MM.1S (cell line): ENCODE results near the gene TRIM36.

ENCODE experiments used
- DNase-seq: peaks from one replicate; pipeline ENCODE4 v3.0.0-alpha.2; 2015
- H2AFZ ChIP-seq: fragments of 300-600 bp; sonication (generic); 2 replicates; pipeline ENCODE4 v1.6.0; 2016; ENCODE audit warnings: antibody characterized with exemption, low read length
- H3F3A ChIP-seq: fragments of 300-600 bp; sonication (generic); 2 replicates; pipeline ENCODE4 v1.6.1; 2016; ENCODE audit warnings: mild to moderate bottlenecking, antibody characterized with exemption, low read length, moderate library complexity, mixed read lengths; ENCODE audit not compliant: insufficient read depth
- H3K27ac ChIP-seq: fragments of 300-600 bp; sonication (generic); 2 replicates; pipeline ENCODE4 v1.5.1; 2016; ENCODE audit warnings: mild to moderate bottlenecking, low read length
- H3K27me3 ChIP-seq: fragments of 300-600 bp; sonication (generic); replicated peaks from 2 replicates; pipeline ENCODE4 v1.6.0; 2016; ENCODE audit warnings: low read length; ENCODE audit not compliant: insufficient read depth
- H3K36me3 ChIP-seq: fragments of 300-600 bp; sonication (generic); replicated peaks from 2 replicates; pipeline ENCODE4 v1.6.1; 2016; ENCODE audit warnings: mild to moderate bottlenecking, low read length, mixed read lengths; ENCODE audit not compliant: insufficient read depth
- H3K4me1 ChIP-seq: fragments of 300-600 bp; sonication (generic); 2 replicates; pipeline ENCODE4 v1.6.1; 2016; ENCODE audit warnings: low read length, mixed read lengths
- H3K4me2 ChIP-seq: fragments of 300-600 bp; sonication (generic); 2 replicates; pipeline ENCODE4 v1.6.0; 2016; ENCODE audit warnings: low read depth, low read length
- H3K4me3 ChIP-seq: fragments of 300-600 bp; sonication (generic); 2 replicates; pipeline ENCODE4 v1.5.1; 2016; ENCODE audit warnings: low read length, mixed read lengths
- H3K79me2 ChIP-seq: fragments of 300-600 bp; sonication (generic); 2 replicates; pipeline ENCODE4 v1.6.1; 2016; ENCODE audit warnings: mixed run types, low read length, mixed read lengths
- H3K9ac ChIP-seq: fragments of 300-600 bp; sonication (generic); 2 replicates; pipeline ENCODE4 v1.6.1; 2016; ENCODE audit warnings: low read length, mixed read lengths
- H3K9me2 ChIP-seq: fragments of 300-600 bp; sonication (generic); replicated peaks from 2 replicates; pipeline ENCODE4 v1.6.1; 2016; ENCODE audit warnings: mild to moderate bottlenecking, low read length, mixed read lengths; ENCODE audit not compliant: insufficient read depth
- H3K9me3 ChIP-seq: fragments of 300-600 bp; sonication (generic); replicated peaks from 2 replicates; pipeline ENCODE4 v1.6.1; 2016; ENCODE audit warnings: mild to moderate bottlenecking, low read length, mixed read lengths; ENCODE audit not compliant: insufficient read depth
- H4K20me1 ChIP-seq: fragments of 300-600 bp; sonication (generic); 2 replicates; pipeline ENCODE4 v1.6.1; 2016; ENCODE audit warnings: mild to moderate bottlenecking, low read length, moderate library complexity, mixed read lengths; ENCODE audit not compliant: insufficient read depth
- EZH2 ChIP-seq: fragments of 300-600 bp; sonication (generic); optimal IDR thresholded peaks from 2 replicates; pipeline ENCODE3; 2017; ENCODE audit warnings: low read depth, mild to moderate bottlenecking, antibody characterized with exemption, low read length, mixed read lengths
- EZH2phosphoT487 ChIP-seq: fragments of 300-600 bp; sonication (generic); IDR thresholded peaks from 2 replicates; pipeline ENCODE4 v1.6.1; 2018; ENCODE audit warnings: antibody characterized with exemption, low read length
- TF ChIP-seq, protein P1 (sequence below): fragments of 300-600 bp; sonication (generic); IDR thresholded peaks from 2 replicates; pipeline ENCODE4 v1.5.1; 2016; ENCODE audit warnings: antibody characterized with exemption, low read length, mixed read lengths

Gene TRIM36

DNA sequence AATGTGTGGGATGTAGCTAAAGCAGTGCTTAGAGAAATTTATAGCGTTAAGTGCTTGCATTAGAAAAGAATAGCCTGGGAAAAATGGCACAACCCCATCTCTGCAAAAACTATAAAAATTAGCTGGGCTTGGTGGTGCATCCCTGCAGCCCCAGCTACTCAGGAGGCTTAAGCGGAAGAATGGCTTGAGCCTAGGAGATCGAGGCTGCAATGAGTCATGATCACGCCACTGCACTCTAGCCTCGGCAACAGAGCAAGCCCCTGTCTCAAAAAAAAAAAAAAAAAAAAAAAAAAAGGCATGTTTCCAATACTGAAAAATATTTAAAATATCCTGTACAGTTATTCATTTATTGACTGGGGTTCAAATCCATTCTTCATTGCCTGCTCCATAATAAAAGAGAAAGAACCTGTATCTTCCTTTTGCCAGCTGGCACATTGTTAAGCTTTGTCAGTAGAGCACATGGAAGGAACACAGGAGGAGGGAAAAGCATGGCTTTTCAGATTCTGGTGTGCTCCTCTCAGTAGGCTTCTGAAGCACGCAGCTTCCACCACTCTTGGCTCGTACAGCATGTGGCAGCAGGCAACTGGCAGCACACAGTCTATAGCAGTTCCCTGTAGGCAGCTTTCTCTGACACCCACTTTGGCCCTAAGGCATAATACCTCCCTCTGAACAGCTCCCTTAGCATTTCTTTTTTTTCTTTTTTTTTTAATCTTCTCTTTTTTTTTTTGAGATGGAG is 73.5 kb downstream of the TRIM36 start:
- H3K36me3 ChIP-seq, result no peaks in the 10 kb centered on the region
- no peaks in the 10 kb centered on the region for H3F3A ChIP-seq
- H3K79me2 ChIP-seq, result no peaks in the 10 kb centered on the region
- no peaks in the 10 kb centered on the region for H3K9me3 ChIP-seq
- TF ChIP-seq, protein P1, sequence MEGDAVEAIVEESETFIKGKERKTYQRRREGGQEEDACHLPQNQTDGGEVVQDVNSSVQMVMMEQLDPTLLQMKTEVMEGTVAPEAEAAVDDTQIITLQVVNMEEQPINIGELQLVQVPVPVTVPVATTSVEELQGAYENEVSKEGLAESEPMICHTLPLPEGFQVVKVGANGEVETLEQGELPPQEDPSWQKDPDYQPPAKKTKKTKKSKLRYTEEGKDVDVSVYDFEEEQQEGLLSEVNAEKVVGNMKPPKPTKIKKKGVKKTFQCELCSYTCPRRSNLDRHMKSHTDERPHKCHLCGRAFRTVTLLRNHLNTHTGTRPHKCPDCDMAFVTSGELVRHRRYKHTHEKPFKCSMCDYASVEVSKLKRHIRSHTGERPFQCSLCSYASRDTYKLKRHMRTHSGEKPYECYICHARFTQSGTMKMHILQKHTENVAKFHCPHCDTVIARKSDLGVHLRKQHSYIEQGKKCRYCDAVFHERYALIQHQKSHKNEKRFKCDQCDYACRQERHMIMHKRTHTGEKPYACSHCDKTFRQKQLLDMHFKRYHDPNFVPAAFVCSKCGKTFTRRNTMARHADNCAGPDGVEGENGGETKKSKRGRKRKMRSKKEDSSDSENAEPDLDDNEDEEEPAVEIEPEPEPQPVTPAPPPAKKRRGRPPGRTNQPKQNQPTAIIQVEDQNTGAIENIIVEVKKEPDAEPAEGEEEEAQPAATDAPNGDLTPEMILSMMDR, result no peak
- TF ChIP-seq EZH2phosphoT487, result no peak
- no peak for TF ChIP-seq EZH2
- H3K4me3 ChIP-seq, result no peak overlapping the region
- no peak overlapping the region for H3K4me2 ChIP-seq
- no peaks in the 10 kb centered on the region for H3K4me1 ChIP-seq
- no peak overlapping the region for H2AFZ ChIP-seq
- no peak for DNase-seq
- no peaks in the 10 kb centered on the region for H3K27me3 ChIP-seq
- no peak overlapping the region for H3K9ac ChIP-seq
- no peaks in the 10 kb centered on the region for H4K20me1 ChIP-seq
- no peaks in the 10 kb centered on the region for H3K9me2 ChIP-seq
- H3K27ac ChIP-seq, result no peak overlapping the region

DNA sequence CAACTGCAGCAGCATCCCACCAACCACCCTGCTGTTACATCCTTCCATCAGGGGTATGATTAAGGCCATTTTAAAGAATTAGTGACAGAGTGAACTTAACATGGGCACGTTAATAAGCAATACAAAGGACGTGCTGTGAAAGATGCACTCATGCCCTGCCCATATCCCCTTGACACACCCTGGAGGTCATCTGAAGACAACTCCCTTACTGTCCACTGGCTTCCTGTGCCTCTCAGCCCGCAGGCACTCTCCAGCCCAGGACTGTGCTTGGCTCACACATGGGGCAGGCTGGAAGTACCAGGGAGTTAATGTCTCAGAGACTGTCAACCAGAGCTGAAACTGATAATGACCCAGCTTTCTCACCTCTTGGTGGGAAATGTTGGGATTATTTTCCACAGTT is 81.8 kb downstream of the TRIM36 start:
- no peak overlapping the region for H3K27ac ChIP-seq
- no peak overlapping the region for H3K4me2 ChIP-seq
- H3F3A ChIP-seq, result no peaks in the 10 kb centered on the region
- no peaks in the 10 kb centered on the region for H3K36me3 ChIP-seq
- H2AFZ ChIP-seq, result no peak overlapping the region
- no peak for DNase-seq
- H3K9me3 ChIP-seq, result no peaks in the 10 kb centered on the region
- no peaks in the 10 kb centered on the region for H3K4me1 ChIP-seq
- H3K79me2 ChIP-seq, result no peaks in the 10 kb centered on the region
- no peak overlapping the region for H3K9ac ChIP-seq
- TF ChIP-seq EZH2phosphoT487, result no peak
- TF ChIP-seq, protein P1, result no peak
- no peak for TF ChIP-seq EZH2
- no peaks in the 10 kb centered on the region for H3K9me2 ChIP-seq
- no peak overlapping the region for H3K4me3 ChIP-seq
- no peaks in the 10 kb centered on the region for H3K27me3 ChIP-seq
- no peaks in the 10 kb centered on the region for H4K20me1 ChIP-seq

DNA sequence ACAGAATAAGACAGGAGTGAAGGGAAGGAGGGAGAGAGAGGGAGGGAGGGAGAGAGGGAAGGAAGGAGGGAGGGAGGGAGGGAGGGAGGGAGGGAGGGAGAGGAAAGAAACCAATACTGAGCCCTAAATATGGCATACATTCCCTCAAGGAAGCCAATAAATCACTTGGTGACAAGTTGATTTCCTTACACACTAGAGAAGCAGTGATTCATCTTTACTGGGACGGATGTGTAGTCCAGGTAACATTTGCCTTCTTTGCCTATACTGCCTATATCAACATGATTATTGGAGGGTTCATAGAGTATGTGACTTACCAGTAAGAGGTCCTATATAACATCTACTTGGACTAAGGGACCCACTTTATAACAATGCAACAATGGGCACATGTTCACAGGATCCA is 83.2 kb downstream of the TRIM36 start:
- H3K36me3 ChIP-seq, result no peaks in the 10 kb centered on the region
- no peaks in the 10 kb centered on the region for H3K4me1 ChIP-seq
- no peaks in the 10 kb centered on the region for H3K9me2 ChIP-seq
- no peaks in the 10 kb centered on the region for H3K27me3 ChIP-seq
- no peak overlapping the region for H3K9ac ChIP-seq
- no peak overlapping the region for H2AFZ ChIP-seq
- no peaks in the 10 kb centered on the region for H3K9me3 ChIP-seq
- H3K4me2 ChIP-seq, result no peak overlapping the region
- no peak overlapping the region for H3K27ac ChIP-seq
- TF ChIP-seq EZH2phosphoT487 (no peak), EZH2 (no peak)
- TF ChIP-seq, protein P1, result no peak
- no peaks in the 10 kb centered on the region for H3K79me2 ChIP-seq
- no peaks in the 10 kb centered on the region for H4K20me1 ChIP-seq
- no peak for DNase-seq
- H3K4me3 ChIP-seq, result no peak overlapping the region
- H3F3A ChIP-seq, result no peaks in the 10 kb centered on the region
